ENCODE measurements around the gene NCK1. TPM values are rescaled to one million over a fixed set of nuclear protein-coding genes. Genes with fewer than 3 reads are reported as not detected.
"Not testable (repeated sequence)": the region's sequence is repeated elsewhere in the genome, so short reads cannot be mapped to it uniquely, and the experiment has no call there.

Gene NCK1
- total RNA-seq, 1 experiment from 2014 or later, result 42.9 TPM

- no peak for DNase-seq
- Histone ChIP-seq H3K9me3 (replicated peaks) (peaks cover 20% of the 10 kb centered on the region), H3K27me3 (no peaks in the 10 kb centered on the region), H3K36me3 (peaks cover 8% of the 10 kb centered on the region), H3K4me3 (no peak overlapping the region), H3K27ac (no peak overlapping the region), H3K4me1 (peaks cover 13% of the 10 kb centered on the region)
Measured at GRCh38 chr3:136891934-136892855, 30.2 kb downstream of the NCK1 start.

GRCh38 chr3:136893848-136894443 lies 31.9 kb downstream of the NCK1 start:
- Histone ChIP-seq H3K4me1 (peaks cover 13% of the 10 kb centered on the region), H3K9me3 (replicated peaks) (peaks cover 20% of the 10 kb centered on the region), H3K27ac (no peak overlapping the region), H3K27me3 (no peaks in the 10 kb centered on the region), H3K4me3 (no peak overlapping the region), H3K36me3 (peaks cover 9% of the 10 kb centered on the region)
- no peak for DNase-seq

GRCh38 chr3:136897171-136897570 lies 35.2 kb downstream of the NCK1 start:
- not testable (repeated sequence) for H3K27me3 ChIP-seq, H3K4me3 ChIP-seq, H3K27ac ChIP-seq, DNase-seq, H3K36me3 ChIP-seq
- Histone ChIP-seq H3K4me1 (peaks cover 13% of the 10 kb centered on the region), H3K9me3 (replicated peaks) (peaks cover 12% of the 10 kb centered on the region; the same call in 1 of the 2 replicates)

- no peaks in the 10 kb centered on the region for H3K27me3 ChIP-seq
- H3K9me3 ChIP-seq (replicated peaks), result peaks cover 6% of the 10 kb centered on the region
- DNase-seq, result no peak
- H3K4me3 ChIP-seq, result no peak overlapping the region
- H3K27ac ChIP-seq, result no peak overlapping the region
- H3K36me3 ChIP-seq, result peaks cover 9% of the 10 kb centered on the region; the same call in 1 of the 2 replicates
- H3K4me1 ChIP-seq, result peaks cover 11% of the 10 kb centered on the region
Measured at GRCh38 chr3:136898549-136898948, 36.5 kb downstream of the NCK1 start.

- Histone ChIP-seq H3K27ac (no peak overlapping the region), H3K27me3 (no peaks in the 10 kb centered on the region), H3K36me3 (peaks cover 9% of the 10 kb centered on the region; the same call in 1 of the 2 replicates), H3K4me3 (no peak overlapping the region), H3K9me3 (replicated peaks) (peaks cover 9% of the 10 kb centered on the region), H3K4me1 (peaks cover 7% of the 10 kb centered on the region)
- no peak for DNase-seq
Measured at GRCh38 chr3:136898954-136899353, 36.9 kb downstream of the NCK1 start.

- no peaks in the 10 kb centered on the region for H3K27me3 ChIP-seq
- no peak for DNase-seq
- peaks cover 9% of the 10 kb centered on the region; the same call in 1 of the 2 replicates for H3K36me3 ChIP-seq
- peaks cover 13% of the 10 kb centered on the region for H3K9me3 ChIP-seq (replicated peaks)
- no peak overlapping the region for H3K4me3 ChIP-seq
- H3K4me1 ChIP-seq, result no peaks in the 10 kb centered on the region; the same call in 1 of the 2 replicates
- no peak overlapping the region for H3K27ac ChIP-seq
Measured at GRCh38 chr3:136899622-136900158, 37.7 kb downstream of the NCK1 start.

GRCh38 chr3:136900694-136901093 lies 38.7 kb downstream of the NCK1 start:
- peaks cover 14% of the 10 kb centered on the region for H3K9me3 ChIP-seq (replicated peaks)
- not testable (repeated sequence) for H3K27me3 ChIP-seq, H3K27ac ChIP-seq, H3K36me3 ChIP-seq, H3K4me3 ChIP-seq, H3K4me1 ChIP-seq, DNase-seq

GRCh38 chr3:136901391-136901790 lies 39.4 kb downstream of the NCK1 start:
- Histone ChIP-seq H3K36me3 (peaks cover 6% of the 10 kb centered on the region), H3K4me1 (no peaks in the 10 kb centered on the region), H3K27me3 (no peaks in the 10 kb centered on the region), H3K27ac (no peak overlapping the region), H3K4me3 (no peak overlapping the region), H3K9me3 (replicated peaks) (peaks cover 12% of the 10 kb centered on the region)
- no peak for DNase-seq

- not testable (repeated sequence) for H3K4me3 ChIP-seq, H3K27ac ChIP-seq, H3K27me3 ChIP-seq, H3K4me1 ChIP-seq, DNase-seq, H3K36me3 ChIP-seq
- peaks cover 12% of the 10 kb centered on the region for H3K9me3 ChIP-seq (replicated peaks)
Measured at GRCh38 chr3:136902530-136902929, 40.5 kb downstream of the NCK1 start.

- Histone ChIP-seq H3K36me3 (peaks cover 4% of the 10 kb centered on the region), H3K27ac (no peak overlapping the region), H3K9me3 (replicated peaks) (peaks cover 12% of the 10 kb centered on the region), H3K4me3 (no peak overlapping the region), H3K4me1 (no peaks in the 10 kb centered on the region), H3K27me3 (no peaks in the 10 kb centered on the region)
- DNase-seq, result no peak
Measured at GRCh38 chr3:136903899-136904298, 41.9 kb downstream of the NCK1 start.

- H3K4me3 ChIP-seq, result no peak overlapping the region
- H3K4me1 ChIP-seq, result no peaks in the 10 kb centered on the region
- DNase-seq, result no peak
- H3K36me3 ChIP-seq, result peaks cover 4% of the 10 kb centered on the region
- H3K9me3 ChIP-seq (replicated peaks), result peaks cover 12% of the 10 kb centered on the region
- H3K27ac ChIP-seq, result no peak overlapping the region
- no peaks in the 10 kb centered on the region for H3K27me3 ChIP-seq
Measured at GRCh38 chr3:136904746-136905145, 42.7 kb downstream of the NCK1 start.

GRCh38 chr3:136905549-136905948 lies 43.5 kb downstream of the NCK1 start:
- Histone ChIP-seq H3K9me3 (replicated peaks) (peaks cover 12% of the 10 kb centered on the region), H3K4me1 (no peaks in the 10 kb centered on the region), H3K27me3 (no peaks in the 10 kb centered on the region), H3K27ac (no peak overlapping the region), H3K4me3 (no peak overlapping the region), H3K36me3 (no peaks in the 10 kb centered on the region; the same call in 1 of the 2 replicates)
- no peak for DNase-seq

- no peak for DNase-seq
- H3K4me3 ChIP-seq, result no peak overlapping the region
- no peaks in the 10 kb centered on the region for H3K4me1 ChIP-seq
- H3K27me3 ChIP-seq, result no peaks in the 10 kb centered on the region
- peaks cover 12% of the 10 kb centered on the region for H3K9me3 ChIP-seq (replicated peaks)
- no peaks in the 10 kb centered on the region; the same call in 1 of the 2 replicates for H3K36me3 ChIP-seq
- no peak overlapping the region for H3K27ac ChIP-seq
Measured at GRCh38 chr3:136906725-136907124, 44.7 kb downstream of the NCK1 start.

- Histone ChIP-seq H3K4me3 (no peak overlapping the region), H3K27me3 (no peaks in the 10 kb centered on the region), H3K36me3 (no peaks in the 10 kb centered on the region; the same call in 1 of the 2 replicates), H3K27ac (no peak overlapping the region), H3K4me1 (no peaks in the 10 kb centered on the region), H3K9me3 (replicated peaks) (peaks cover 12% of the 10 kb centered on the region)
- DNase-seq, result no peak
Measured at GRCh38 chr3:136908297-136908696, 46.3 kb downstream of the NCK1 start.

GRCh38 chr3:136909187-136909586 lies 47.2 kb downstream of the NCK1 start:
- Histone ChIP-seq H3K27me3 (no peaks in the 10 kb centered on the region), H3K4me3 (no peak overlapping the region), H3K27ac (no peak overlapping the region), H3K9me3 (replicated peaks) (peaks cover 6% of the 10 kb centered on the region), H3K4me1 (no peaks in the 10 kb centered on the region), H3K36me3 (no peaks in the 10 kb centered on the region; the same call in 1 of the 2 replicates)
- no peak for DNase-seq

Measured in SJCRH30 (cell line).